ENCODE results near the gene NTN3. TPM values are rescaled to one million over a fixed set of nuclear protein-coding genes. Genes with fewer than 3 reads are reported as not detected.

NTN3 gene
- total RNA-seq = not detected

- ChIA-PET POLR2A (interaction anchor here (1.1 to 2.8 kb wide), 2 partner anchors 11 to 317 kb away, joined by 3 to 19 read pairs; partner anchors contain the start of gene TEDC2), CTCF (interaction anchor here (0.6 to 0.8 kb wide), 2 partner anchors 11 to 30 kb away, joined by 3 to 4 read pairs; partner anchors contain the start of gene TEDC2)
- H3K4me1 Mint-ChIP-seq (ENCODE audit: low read depth) = peaks cover 26% of the 10 kb centered on the region
- H3K9me3 Mint-ChIP-seq = no peaks in the 10 kb centered on the region
- H3K4me3 Mint-ChIP-seq = no peak within 1 kb of the TSS
- TF ChIP-seq CTCF (IDR thresholded peaks at IDR 0.05) = no peak
- H3K27ac Mint-ChIP-seq = no peak within 1 kb of the TSS
- intact Hi-C loops (cut with micrococcal nuclease) = no loop called here
- ATAC-seq (peak; percentile 8), DNase-seq (peak; percentile 50)
- H3K27me3 Mint-ChIP-seq = peaks cover 32% of the 10 kb centered on the region
- no peaks in the 10 kb centered on the region for H3K36me3 Mint-ChIP-seq (ENCODE audit: low read depth)
Measured at GRCh38 chr16:2471016-2471652, at the start of gene NTN3. Gene NTN3, plus strand, starts transcription at chr16:2471297. Its CDS starts 405 bp downstream, at chr16:2471702.

GRCh38 chr16:2422123-2422867 is 48.8 kb upstream of the NTN3 start:
- intact Hi-C loops (cut with micrococcal nuclease) = loop anchor here (10.0 kb wide), 1 partner anchor 77 kb away; the partner anchor contains the start of gene ABCA3
- no peaks in the 10 kb centered on the region for H3K9me3 Mint-ChIP-seq
- no peak for TF ChIP-seq CTCF (IDR thresholded peaks at IDR 0.05)
- ATAC-seq = peak; percentile 66
- H3K27ac Mint-ChIP-seq = no peak overlapping the region
- POLR2A ChIA-PET = no interaction called here
- H3K27me3 Mint-ChIP-seq = no peaks in the 10 kb centered on the region
- no peak overlapping the region for H3K4me3 Mint-ChIP-seq
- CTCF ChIA-PET = interaction anchor here (0.6 to 3.0 kb wide), 7 partner anchors 10 to 152 kb away, joined by 3 to 9 read pairs (median 5); no protein-coding TSS in a partner anchor
- DNase-seq = peak; percentile 43
- H3K4me1 Mint-ChIP-seq (ENCODE audit: low read depth) = peaks cover 5% of the 10 kb centered on the region
- no peaks in the 10 kb centered on the region for H3K36me3 Mint-ChIP-seq (ENCODE audit: low read depth)

GRCh38 chr16:2424061-2425007 is 46.8 kb upstream of the NTN3 start:
- no peak for TF ChIP-seq CTCF (IDR thresholded peaks at IDR 0.05)
- DNase-seq (no peak), ATAC-seq (no peak)
- intact Hi-C loops (cut with micrococcal nuclease) = loop anchor here (10.0 kb wide), 1 partner anchor 80 kb away; the partner anchor contains the start of gene ABCA3
- H3K27me3 Mint-ChIP-seq = no peaks in the 10 kb centered on the region
- ChIA-PET CTCF (interaction anchor here (0.9 to 1.8 kb wide), 2 partner anchors 14 to 44 kb away, joined by 3 to 9 read pairs; no protein-coding TSS in a partner anchor), POLR2A (interaction anchor here (0.5 kb wide), 1 partner anchor 160 kb away, joined by 3 read pairs; no protein-coding TSS in a partner anchor)
- H3K9me3 Mint-ChIP-seq = no peaks in the 10 kb centered on the region
- no peak overlapping the region for H3K4me3 Mint-ChIP-seq
- no peaks in the 10 kb centered on the region for H3K36me3 Mint-ChIP-seq (ENCODE audit: low read depth)
- H3K27ac Mint-ChIP-seq = no peak overlapping the region
- H3K4me1 Mint-ChIP-seq (ENCODE audit: low read depth) = peaks cover 8% of the 10 kb centered on the region

- no peak for TF ChIP-seq CTCF (IDR thresholded peaks at IDR 0.05)
- intact Hi-C loops (cut with micrococcal nuclease) = loop anchor here (10.0 kb wide), 1 partner anchor 80 kb away; the partner anchor contains the start of gene ABCA3
- DNase-seq = no peak
- ATAC-seq = no peak
- no peaks in the 10 kb centered on the region for H3K9me3 Mint-ChIP-seq
- H3K27ac Mint-ChIP-seq = no peak overlapping the region
- no peaks in the 10 kb centered on the region for H3K27me3 Mint-ChIP-seq
- CTCF ChIA-PET = no interaction called here
- peaks cover 3% of the 10 kb centered on the region for H3K36me3 Mint-ChIP-seq (ENCODE audit: low read depth)
- H3K4me1 Mint-ChIP-seq (ENCODE audit: low read depth) = peaks cover 11% of the 10 kb centered on the region
- no peak overlapping the region for H3K4me3 Mint-ChIP-seq
- POLR2A ChIA-PET = no interaction called here
Measured at GRCh38 chr16:2425008-2425518, 46.0 kb upstream of the NTN3 start.
